IPS-15b (cell line): Measurements from ENCODE around the gene DLGAP1.

Experiments
- H3K27me3 ChIP-seq: one replicate; pipeline ENCODE4 v1.6.1; 2013; ENCODE audit warnings: low read length; ENCODE audit not compliant: control insufficient read depth, insufficient read depth
- H3K36me3 ChIP-seq: one replicate; pipeline ENCODE4 v1.6.1; 2013; ENCODE audit warnings: low read length; ENCODE audit not compliant: control insufficient read depth, insufficient read depth
- H3K4me1 ChIP-seq: one replicate; pipeline ENCODE4 v1.6.1; 2013; ENCODE audit warnings: mild to moderate bottlenecking, low read length; ENCODE audit not compliant: control insufficient read depth, insufficient read depth
- H3K4me3 ChIP-seq: one replicate; pipeline ENCODE4 v1.5.1; 2013; ENCODE audit warnings: low read depth, low read length
- H3K9ac ChIP-seq: one replicate; pipeline ENCODE4 v1.6.1; 2013; ENCODE audit warnings: low read depth, mild to moderate bottlenecking, low read length
- H3K9me3 ChIP-seq: one replicate; pipeline ENCODE4 v1.6.1; 2013; ENCODE audit warnings: mild to moderate bottlenecking, low read length; ENCODE audit not compliant: control insufficient read depth, insufficient read depth

Gene DLGAP1

DNA sequence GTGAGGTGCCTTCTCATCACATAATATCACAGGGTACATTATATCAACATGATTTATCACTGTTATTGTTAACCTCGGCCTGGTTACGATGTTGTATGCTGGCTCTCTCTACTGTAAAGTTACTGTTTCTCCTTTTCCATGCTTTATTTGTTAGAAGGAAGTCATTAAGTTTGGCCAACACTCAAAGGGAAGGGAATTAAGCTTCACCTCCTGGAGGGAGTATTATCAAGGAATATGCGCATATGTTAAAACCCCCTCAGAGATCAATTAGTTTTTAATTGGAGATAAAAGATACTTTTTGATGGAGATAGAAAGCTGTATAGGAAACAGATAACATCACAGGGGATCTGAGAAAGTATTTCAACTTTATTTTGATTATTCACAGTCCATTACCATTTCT, 221.6 kb downstream of the DLGAP1 start:
- no peak overlapping the region for H3K9ac ChIP-seq
- H3K27me3 ChIP-seq: no peaks in the 10 kb centered on the region
- no peak overlapping the region for H3K4me3 ChIP-seq
- H3K36me3 ChIP-seq: no peaks in the 10 kb centered on the region
- H3K9me3 ChIP-seq: no peaks in the 10 kb centered on the region
- peaks cover 48% of the 10 kb centered on the region for H3K4me1 ChIP-seq

- no peaks in the 10 kb centered on the region for H3K36me3 ChIP-seq
- no peaks in the 10 kb centered on the region for H3K27me3 ChIP-seq
- H3K9ac ChIP-seq: no peak overlapping the region
- no peaks in the 10 kb centered on the region for H3K9me3 ChIP-seq
- no peak overlapping the region for H3K4me3 ChIP-seq
- H3K4me1 ChIP-seq: peaks cover 44% of the 10 kb centered on the region
Observed at GRCh38 chr18:4232656-4233055, 222.5 kb downstream of the DLGAP1 start.

DNA sequence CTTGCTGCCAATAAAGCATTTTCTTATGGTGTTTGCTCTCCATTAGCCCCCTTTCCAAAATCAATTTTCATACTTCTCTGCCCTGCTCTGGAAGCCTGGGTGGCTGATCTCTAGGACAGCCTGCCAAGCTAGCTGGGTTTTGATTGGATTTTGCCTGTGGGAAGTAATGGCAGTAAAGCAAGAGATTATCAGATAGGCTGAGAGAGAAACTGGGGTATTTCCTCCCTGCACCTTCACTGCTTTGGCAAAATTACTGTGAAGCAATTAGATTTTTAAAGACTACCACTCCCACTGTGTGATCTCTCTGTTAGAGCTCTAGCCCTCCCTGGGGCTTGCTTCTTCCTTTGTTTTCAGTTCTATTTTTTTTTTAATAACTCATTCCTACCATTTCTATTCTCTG, 223.8 kb downstream of the DLGAP1 start:
- no peaks in the 10 kb centered on the region for H3K36me3 ChIP-seq
- no peak overlapping the region for H3K4me3 ChIP-seq
- H3K9me3 ChIP-seq: no peaks in the 10 kb centered on the region
- peaks cover 31% of the 10 kb centered on the region for H3K4me1 ChIP-seq
- no peaks in the 10 kb centered on the region for H3K27me3 ChIP-seq
- H3K9ac ChIP-seq: no peak overlapping the region

GRCh38 chr18:4230450-4231168, 224.5 kb downstream of the DLGAP1 start:
- Histone ChIP-seq H3K27me3 (no peaks in the 10 kb centered on the region), H3K36me3 (no peaks in the 10 kb centered on the region), H3K4me3 (no peak overlapping the region), H3K9me3 (no peaks in the 10 kb centered on the region), H3K4me1 (peaks cover 27% of the 10 kb centered on the region), H3K9ac (no peak overlapping the region)

GRCh38 chr18:4224031-4224704, 230.9 kb downstream of the DLGAP1 start:
- Histone ChIP-seq H3K4me1 (no peaks in the 10 kb centered on the region), H3K4me3 (no peak overlapping the region), H3K36me3 (no peaks in the 10 kb centered on the region), H3K9me3 (no peaks in the 10 kb centered on the region), H3K9ac (no peak overlapping the region), H3K27me3 (no peaks in the 10 kb centered on the region)

GRCh38 chr18:4211111-4211837, 243.8 kb downstream of the DLGAP1 start:
- H3K4me3 ChIP-seq: no peak overlapping the region
- H3K9ac ChIP-seq: no peak overlapping the region
- no peaks in the 10 kb centered on the region for H3K27me3 ChIP-seq
- peaks cover 11% of the 10 kb centered on the region for H3K4me1 ChIP-seq
- H3K9me3 ChIP-seq: no peaks in the 10 kb centered on the region
- H3K36me3 ChIP-seq: no peaks in the 10 kb centered on the region

DNA sequence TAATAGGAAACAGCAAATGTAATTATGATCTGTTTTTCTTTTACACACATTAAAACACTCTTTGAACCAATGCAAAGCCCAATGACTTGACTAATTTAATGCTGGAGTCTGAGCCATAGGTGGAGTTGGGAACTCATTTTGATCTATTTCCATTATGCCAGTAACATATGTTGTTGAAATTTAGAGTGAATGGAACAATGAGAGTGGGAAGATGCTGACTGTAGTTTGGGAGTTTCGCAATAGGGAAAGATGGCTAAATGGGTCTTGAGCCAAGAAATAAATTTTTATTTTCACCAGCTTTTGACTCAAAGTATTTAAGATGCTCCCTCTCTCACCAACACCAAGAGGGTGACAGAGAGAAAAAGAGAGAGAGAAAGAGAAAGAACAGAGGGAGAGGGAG, 246.7 kb downstream of the DLGAP1 start:
- no peak overlapping the region for H3K9ac ChIP-seq
- H3K9me3 ChIP-seq: no peaks in the 10 kb centered on the region
- H3K4me1 ChIP-seq: peaks cover 11% of the 10 kb centered on the region
- no peaks in the 10 kb centered on the region for H3K36me3 ChIP-seq
- H3K27me3 ChIP-seq: no peaks in the 10 kb centered on the region
- no peak overlapping the region for H3K4me3 ChIP-seq

DNA sequence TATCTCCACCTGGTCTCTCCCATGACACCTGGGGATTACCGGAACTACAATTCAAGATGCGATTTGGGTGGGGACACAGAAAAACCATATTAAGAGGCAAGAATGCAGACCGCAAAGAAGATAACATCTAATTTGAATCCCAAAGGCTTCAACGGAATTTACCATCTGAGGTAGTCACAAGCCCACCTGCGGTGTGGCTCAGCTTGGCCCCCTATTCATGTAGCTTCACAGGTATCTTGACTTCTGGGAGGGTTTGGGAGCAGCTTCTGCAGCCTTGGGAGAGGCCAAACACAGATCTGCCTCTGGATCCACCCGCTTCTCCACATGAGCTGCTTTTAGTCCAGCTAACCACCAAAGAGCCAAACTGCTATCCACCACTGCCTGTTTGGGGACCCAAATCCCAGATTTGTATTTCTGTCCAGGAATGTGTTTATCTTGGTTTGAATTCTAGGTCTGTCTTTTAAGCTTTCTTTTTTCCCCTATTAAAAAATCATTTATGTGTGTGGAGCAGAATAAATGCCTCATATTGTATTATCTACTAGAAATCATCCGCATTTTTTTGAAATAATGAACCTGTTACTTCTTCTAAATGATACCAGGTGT, 247.6 kb downstream of the DLGAP1 start:
- no peak overlapping the region for H3K9ac ChIP-seq
- no peak overlapping the region for H3K4me3 ChIP-seq
- peaks cover 11% of the 10 kb centered on the region for H3K4me1 ChIP-seq
- H3K27me3 ChIP-seq: no peaks in the 10 kb centered on the region
- no peaks in the 10 kb centered on the region for H3K9me3 ChIP-seq
- H3K36me3 ChIP-seq: no peaks in the 10 kb centered on the region

DNA sequence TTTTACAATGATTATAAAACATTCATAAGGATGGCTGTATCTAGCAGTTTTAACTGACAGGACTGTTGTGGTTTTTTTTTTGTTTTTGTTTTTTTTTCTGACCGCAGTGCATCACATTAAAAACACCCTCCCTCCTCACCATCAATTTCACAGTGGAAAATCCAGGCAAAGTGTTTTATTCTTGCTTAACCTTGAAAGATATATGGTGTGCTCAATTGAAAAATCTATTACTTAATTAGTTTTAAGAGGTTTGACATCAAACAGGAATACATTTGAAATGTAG, 250.7 kb downstream of the DLGAP1 start:
- H3K4me1 ChIP-seq: peaks cover 11% of the 10 kb centered on the region
- H3K36me3 ChIP-seq: no peaks in the 10 kb centered on the region
- no peaks in the 10 kb centered on the region for H3K27me3 ChIP-seq
- H3K9ac ChIP-seq: no peak overlapping the region
- H3K4me3 ChIP-seq: no peak overlapping the region
- no peaks in the 10 kb centered on the region for H3K9me3 ChIP-seq

DNA sequence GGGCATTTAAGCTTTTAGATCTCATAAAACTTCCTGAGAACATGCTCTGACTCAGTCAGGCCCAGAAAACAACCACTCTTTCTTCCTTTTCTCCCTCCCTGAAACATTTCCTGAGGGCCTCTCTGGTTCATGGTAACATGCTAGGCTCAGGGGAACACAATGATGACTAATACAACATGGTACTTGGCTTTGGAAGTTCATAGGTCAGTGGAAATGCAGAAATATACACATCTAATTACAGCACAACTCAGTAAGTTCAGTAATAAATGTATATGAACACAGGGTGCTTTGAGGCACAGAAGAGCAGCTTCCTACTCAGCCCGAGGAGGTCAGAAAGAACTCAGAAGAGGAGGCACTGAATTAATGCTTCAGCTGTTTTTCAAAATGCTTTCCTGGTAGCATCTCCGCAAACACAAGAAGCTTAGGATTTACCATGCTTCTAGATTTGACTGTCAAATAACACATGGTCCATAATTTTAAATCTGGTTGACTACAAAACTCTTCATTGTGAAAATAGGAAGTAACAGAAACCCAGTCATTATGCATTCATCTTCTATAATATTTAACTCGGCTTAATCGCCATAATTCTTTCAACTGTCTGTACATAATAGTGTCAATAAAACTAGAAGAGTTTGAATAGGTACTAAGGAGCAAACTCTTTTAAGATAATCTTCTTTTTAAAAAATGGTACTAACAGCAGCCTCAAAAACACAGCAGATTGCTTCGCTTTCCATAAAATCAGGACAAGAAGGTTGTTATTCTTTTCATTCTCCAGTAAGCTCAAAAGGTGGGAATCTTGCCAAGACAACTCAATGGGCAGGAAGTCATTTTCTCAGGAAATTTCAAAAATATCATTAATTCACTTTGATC, 251.3 kb downstream of the DLGAP1 start:
- Histone ChIP-seq H3K4me1 (peaks cover 11% of the 10 kb centered on the region), H3K36me3 (no peaks in the 10 kb centered on the region), H3K9me3 (no peaks in the 10 kb centered on the region), H3K4me3 (no peak overlapping the region), H3K9ac (no peak overlapping the region), H3K27me3 (no peaks in the 10 kb centered on the region)

- no peak overlapping the region for H3K4me3 ChIP-seq
- no peaks in the 10 kb centered on the region for H3K36me3 ChIP-seq
- peaks cover 10% of the 10 kb centered on the region for H3K4me1 ChIP-seq
- H3K27me3 ChIP-seq: no peaks in the 10 kb centered on the region
- H3K9ac ChIP-seq: no peak overlapping the region
- no peaks in the 10 kb centered on the region for H3K9me3 ChIP-seq
Observed at GRCh38 chr18:4200399-4200798, 254.7 kb downstream of the DLGAP1 start.
